ENCODE results near the gene DENND1B.
A peak's percentile ranks its signal among the peaks of the same experiment; 100 is the strongest.

DENND1B gene

GRCh38 chr1:197572169-197572568 is 203.1 kb downstream of the DENND1B start:
- H3K4me3 ChIP-seq (ENCODE audit: low read length), result no peak overlapping the region
- DNase-seq (ENCODE audit: low read depth), result no peak
- TF ChIP-seq CTCF (conservative IDR thresholded peaks at IDR 0.05; ENCODE audit: low read length), result no peak

GRCh38 chr1:197567442-197567841 is 207.8 kb downstream of the DENND1B start:
- DNase-seq (ENCODE audit: low read depth), result no peak
- TF ChIP-seq CTCF (conservative IDR thresholded peaks at IDR 0.05; ENCODE audit: low read length), result no peak
- no peak overlapping the region for H3K4me3 ChIP-seq (ENCODE audit: low read length)

- H3K4me3 ChIP-seq (ENCODE audit: low read length), result no peak overlapping the region
- TF ChIP-seq CTCF (conservative IDR thresholded peaks at IDR 0.05; ENCODE audit: low read length), result no peak
- DNase-seq (ENCODE audit: low read depth), result no peak
Observed at GRCh38 chr1:197561041-197561440, 214.2 kb downstream of the DENND1B start.

- no peak for TF ChIP-seq CTCF (conservative IDR thresholded peaks at IDR 0.05; ENCODE audit: low read length)
- no peak overlapping the region for H3K4me3 ChIP-seq (ENCODE audit: low read length)
- no peak for DNase-seq (ENCODE audit: low read depth)
Observed at GRCh38 chr1:197559655-197560054, 215.6 kb downstream of the DENND1B start.

- DNase-seq (ENCODE audit: low read depth), result no peak
- TF ChIP-seq CTCF (conservative IDR thresholded peaks at IDR 0.05; ENCODE audit: low read length), result no peak
- no peak overlapping the region for H3K4me3 ChIP-seq (ENCODE audit: low read length)
Observed at GRCh38 chr1:197559244-197559643, 216.0 kb downstream of the DENND1B start.

GRCh38 chr1:197557302-197557701 is 218.0 kb downstream of the DENND1B start:
- H3K4me3 ChIP-seq (ENCODE audit: low read length), result no peak overlapping the region
- TF ChIP-seq CTCF (conservative IDR thresholded peaks at IDR 0.05; ENCODE audit: low read length), result no peak
- DNase-seq (ENCODE audit: low read depth), result peak; percentile 7

- DNase-seq (ENCODE audit: low read depth), result no peak
- H3K4me3 ChIP-seq (ENCODE audit: low read length), result no peak overlapping the region
- TF ChIP-seq CTCF (conservative IDR thresholded peaks at IDR 0.05; ENCODE audit: low read length), result no peak
Observed at GRCh38 chr1:197553281-197553680, 222.0 kb downstream of the DENND1B start.
